HCT116 (cell line): Measurements from ENCODE around the gene BSN.

Experiments
- CBX3 ChIP-seq: IDR thresholded peaks from 2 replicates; pipeline ENCODE4 v1.6.1; 2012; ENCODE audit warnings: low read depth
- CTCF ChIP-seq, 3 experiments: fragments of 200-600 bp in 1 of 3; sonication (generic) in 1 of 3; IDR thresholded peaks in 2 of 3; conservative IDR thresholded peaks in 1 of 3; 2 replicates each; pipeline ENCODE4 v1.5.1; 2012 to 2017; ENCODE audit warnings: low read depth in 2 of 3, low read length in 2 of 3, antibody characterized with exemption in 1 of 3, borderline replicate concordance in 1 of 3, control low read depth in 1 of 3, mild to moderate bottlenecking in 1 of 3, mixed read lengths in 1 of 3, mixed run types in 1 of 3, moderate library complexity in 1 of 3; ENCODE audit not compliant: insufficient read depth in 1 of 3
- EZH2 ChIP-seq: fragments of 200-600 bp; sonication (generic); IDR thresholded peaks from 2 replicates; pipeline ENCODE4 v1.6.1; 2017; ENCODE audit warnings: antibody characterized with exemption, mixed run types
- EZH2phosphoT487 ChIP-seq: fragments of 200-600 bp; IDR thresholded peaks from 2 replicates; pipeline ENCODE4 v1.6.1; 2018; ENCODE audit warnings: antibody characterized with exemption, borderline replicate concordance
- FOSL1 ChIP-seq: IDR thresholded peaks from 2 replicates; pipeline ENCODE4 v1.6.1; 2012; ENCODE audit warnings: low read depth
- JUND ChIP-seq: IDR thresholded peaks from 2 replicates; pipeline ENCODE4 v1.6.1; 2012
- POLR2AphosphoS5 ChIP-seq: IDR thresholded peaks from 2 replicates; pipeline ENCODE4 v1.6.1; 2011; ENCODE audit warnings: mild to moderate bottlenecking, low read depth, low read length, moderate library complexity
- RAD21 ChIP-seq: IDR thresholded peaks from 2 replicates; pipeline ENCODE4 v1.6.1; 2012; ENCODE audit warnings: low read depth, mild to moderate bottlenecking
- REST ChIP-seq: IDR thresholded peaks from 2 replicates; pipeline ENCODE4 v1.6.1; 2012; ENCODE audit warnings: low read depth
- ZFX ChIP-seq: fragments of 450-650 bp; IDR thresholded peaks from 2 replicates; pipeline ENCODE4 v1.6.1; 2017
- ZNF274 ChIP-seq: fragments of 200-500 bp; sonication (Bioruptor generic); IDR thresholded peaks from 2 replicates; pipeline ENCODE4 v1.6.1; 2014; ENCODE audit warnings: mild to moderate bottlenecking, low read depth, low read length, inconsistent platforms

- no peak for TF ChIP-seq POLR2AphosphoS5
- TF ChIP-seq FOSL1, result no peak
- TF ChIP-seq CTCF (IDR thresholded peaks at IDR 0.05 in 2 of 3, conservative IDR thresholded peaks at IDR 0.05 in 1 of 3; ENCODE audit: borderline replicate concordance in 1 of 3, insufficient read depth in 1 of 3, low read depth in 2 of 3, low read length in 2 of 3), result no peak
- no peak for TF ChIP-seq EZH2phosphoT487
- no peak for TF ChIP-seq EZH2
- TF ChIP-seq RAD21, result no peak
- TF ChIP-seq REST, result no peak
- TF ChIP-seq ZNF274, result no peak
- no peak for TF ChIP-seq JUND
- TF ChIP-seq ZFX, result no peak
- no peak for TF ChIP-seq CBX3
Observed at GRCh38 chr3:49681232-49681522, 126.9 kb downstream of the BSN start.
